C4-2B (cell line): ENCODE data around the gene LZIC.

Source experiments
- ZFX ChIP-seq: fragments of 450-650 bp; IDR thresholded peaks from 2 replicates; pipeline ENCODE4 v1.6.1; 2017
- TF ChIP-seq, protein P1 (sequence below): fragments of 450-650 bp; conservative IDR thresholded peaks from 2 replicates; pipeline ENCODE4 v1.5.1; 2017; ENCODE audit warnings: mild to moderate bottlenecking

DNA sequence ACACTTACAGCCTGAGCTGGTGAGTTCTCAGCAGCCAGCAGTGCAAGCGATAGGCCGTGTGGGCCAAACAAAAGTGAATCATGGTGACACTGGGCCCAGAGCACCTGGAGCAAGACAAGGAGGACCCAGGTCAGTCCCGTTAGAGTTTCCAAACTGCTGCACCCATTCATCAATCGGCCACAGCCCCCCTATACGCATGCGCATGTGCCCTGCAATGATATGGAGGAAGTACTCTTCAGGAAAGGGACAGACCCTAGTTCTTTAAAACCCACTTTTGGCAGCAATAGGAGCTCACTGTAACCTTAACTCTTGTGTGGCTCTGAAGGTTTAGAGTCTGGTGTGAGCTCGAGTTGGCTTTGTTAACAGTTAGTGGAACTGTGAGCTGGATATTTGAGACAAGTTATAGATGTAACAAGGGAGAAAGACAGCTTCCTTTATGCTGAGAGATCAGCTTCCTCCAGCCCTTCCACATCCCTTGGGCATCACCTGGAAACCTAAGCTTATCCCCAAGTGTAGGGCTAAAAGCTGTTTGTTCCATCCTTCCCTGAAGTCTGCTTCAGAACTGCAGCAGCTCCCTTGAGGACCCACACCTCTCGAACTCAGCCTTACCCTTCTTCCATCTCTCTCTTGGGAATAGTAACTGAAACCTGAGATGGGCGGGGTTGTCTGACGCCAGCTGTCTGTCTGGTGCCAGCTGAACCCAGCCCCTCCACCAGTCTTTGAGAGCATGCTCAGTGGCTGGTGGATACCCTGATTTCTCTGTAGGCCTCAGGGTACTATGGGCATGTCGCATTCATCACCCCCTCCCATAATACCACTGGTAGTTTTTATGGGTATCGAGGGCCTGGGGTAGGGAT, 17.7 kb upstream of the LZIC start:
- TF ChIP-seq, protein P1, sequence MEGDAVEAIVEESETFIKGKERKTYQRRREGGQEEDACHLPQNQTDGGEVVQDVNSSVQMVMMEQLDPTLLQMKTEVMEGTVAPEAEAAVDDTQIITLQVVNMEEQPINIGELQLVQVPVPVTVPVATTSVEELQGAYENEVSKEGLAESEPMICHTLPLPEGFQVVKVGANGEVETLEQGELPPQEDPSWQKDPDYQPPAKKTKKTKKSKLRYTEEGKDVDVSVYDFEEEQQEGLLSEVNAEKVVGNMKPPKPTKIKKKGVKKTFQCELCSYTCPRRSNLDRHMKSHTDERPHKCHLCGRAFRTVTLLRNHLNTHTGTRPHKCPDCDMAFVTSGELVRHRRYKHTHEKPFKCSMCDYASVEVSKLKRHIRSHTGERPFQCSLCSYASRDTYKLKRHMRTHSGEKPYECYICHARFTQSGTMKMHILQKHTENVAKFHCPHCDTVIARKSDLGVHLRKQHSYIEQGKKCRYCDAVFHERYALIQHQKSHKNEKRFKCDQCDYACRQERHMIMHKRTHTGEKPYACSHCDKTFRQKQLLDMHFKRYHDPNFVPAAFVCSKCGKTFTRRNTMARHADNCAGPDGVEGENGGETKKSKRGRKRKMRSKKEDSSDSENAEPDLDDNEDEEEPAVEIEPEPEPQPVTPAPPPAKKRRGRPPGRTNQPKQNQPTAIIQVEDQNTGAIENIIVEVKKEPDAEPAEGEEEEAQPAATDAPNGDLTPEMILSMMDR = no peak
- no peak for TF ChIP-seq ZFX
